Measurements from ENCODE around the gene TSPAN9. TPM values are rescaled to one million over a fixed set of nuclear protein-coding genes. Genes with fewer than 3 reads are reported as not detected.

TSPAN9 gene
- total RNA-seq, 1 donor, result 76.0 TPM

GRCh38 chr12:3307389-3307788, 230.2 kb downstream of the TSPAN9 start:
- no peak for DNase-seq (ENCODE audit: low read depth)
- no peak overlapping the region for H3K4me3 ChIP-seq (ENCODE audit: low read depth, low read length)
- TF ChIP-seq CTCF (IDR thresholded peaks at IDR 0.05; ENCODE audit: insufficient read depth, low read depth, low read length), result no peak

- no peak for DNase-seq (ENCODE audit: low read depth)
- no peak overlapping the region for H3K4me3 ChIP-seq (ENCODE audit: low read depth, low read length)
- TF ChIP-seq CTCF (IDR thresholded peaks at IDR 0.05; ENCODE audit: insufficient read depth, low read depth, low read length), result no peak
Observed at GRCh38 chr12:3308063-3308462, 230.9 kb downstream of the TSPAN9 start.

GRCh38 chr12:3308609-3309008, 231.4 kb downstream of the TSPAN9 start:
- TF ChIP-seq CTCF (IDR thresholded peaks at IDR 0.05; ENCODE audit: insufficient read depth, low read depth, low read length), result no peak
- DNase-seq (ENCODE audit: low read depth), result no peak
- no peak overlapping the region for H3K4me3 ChIP-seq (ENCODE audit: low read depth, low read length)

- H3K4me3 ChIP-seq (ENCODE audit: low read depth, low read length), result no peak overlapping the region
- no peak for TF ChIP-seq CTCF (IDR thresholded peaks at IDR 0.05; ENCODE audit: insufficient read depth, low read depth, low read length)
- DNase-seq (ENCODE audit: low read depth), result no peak
Observed at GRCh38 chr12:3309805-3310204, 232.6 kb downstream of the TSPAN9 start.

GRCh38 chr12:3310271-3311026, 233.3 kb downstream of the TSPAN9 start:
- TF ChIP-seq CTCF (IDR thresholded peaks at IDR 0.05; ENCODE audit: insufficient read depth, low read depth, low read length), result no peak
- no peak for DNase-seq (ENCODE audit: low read depth)
- no peak overlapping the region for H3K4me3 ChIP-seq (ENCODE audit: low read depth, low read length)

- TF ChIP-seq CTCF (IDR thresholded peaks at IDR 0.05; ENCODE audit: insufficient read depth, low read depth, low read length), result no peak
- no peak for DNase-seq (ENCODE audit: low read depth)
- H3K4me3 ChIP-seq (ENCODE audit: low read depth, low read length), result no peak overlapping the region
Observed at GRCh38 chr12:3311027-3311402, 233.8 kb downstream of the TSPAN9 start.

All from fibroblast of villous mesenchyme (primary cell).